Measurements from ENCODE around the gene MAPK7. TPM values are rescaled to one million over a fixed set of nuclear protein-coding genes. Genes with fewer than 3 reads are reported as not detected.

Gene MAPK7
- polyA plus RNA-seq, 1 of the 3 experiments (the other 2 are of a cell fraction): 19.1 TPM

- no peak for DNase-seq
- ChIA-PET POLR2A (interaction anchor here (0.6 kb wide), 1 partner anchor 19 kb away, joined by 3 read pairs; no protein-coding TSS in a partner anchor), CTCF (interaction anchor here (3.3 to 7.2 kb wide), 2 partner anchors 28 to 57 kb away, joined by 23 to 56 read pairs; partner anchors contain the start of gene B9D1)
- Histone ChIP-seq H3K9ac (no peak overlapping the region), H3K27ac (ENCODE audit: low read depth in 2 of 2, low read length in 1 of 2) (peak overlapping the region in 1 of 2 experiments; percentile 99; a peak in 1 of 4 replicates), H4K20me1 (ENCODE audit: insufficient read depth) (no peaks in the 10 kb centered on the region), H3K4me3 (ENCODE audit: low read depth in 2 of 2, low read length in 1 of 2) (no peak overlapping the region), H3K4me2 (no peak overlapping the region), H3K4me1 (ENCODE audit: control insufficient read depth in 1 of 2, insufficient read depth in 2 of 2, low read depth in 1 of 2, low read length in 1 of 2) (peaks cover 32 to 59% of the 10 kb centered on the region in 2 experiments), H3K27me3 (ENCODE audit: insufficient read depth) (no peaks in the 10 kb centered on the region), H3K36me3 (replicated peaks in 1 of 2; ENCODE audit: control insufficient read depth in 1 of 2, insufficient read depth in 2 of 2, low read length in 1 of 2) (peaks cover 0 to 3% of the 10 kb centered on the region in 2 experiments), H2AFZ (ENCODE audit: low read depth) (no peak overlapping the region), H3K9me2 (no peaks in the 10 kb centered on the region), H3K9me3 (no peaks in the 10 kb centered on the region), H3K79me2 (ENCODE audit: insufficient read depth) (peaks cover 8% of the 10 kb centered on the region; the same call in 1 of the 2 replicates), H3F3A (replicated peaks; ENCODE audit: insufficient read depth) (peaks cover 23% of the 10 kb centered on the region)
- WGBS (ENCODE audit: low lambda C conversion rate): 89% methylated on average over 2 of the region's 2 CpGs
- no peak for TF ChIP-seq ELF1 (IDR thresholded peaks at IDR 0.05)
- no peak for TF ChIP-seq RFX5 (IDR thresholded peaks at IDR 0.05; ENCODE audit: low read length)
These were observed 12.7 kb downstream of the MAPK7 start for GRCh38 chr17:19390951-19391350.

GRCh38 chr17:19391432-19391831 is 13.1 kb downstream of the MAPK7 start:
- H4K20me1 ChIP-seq (ENCODE audit: insufficient read depth): no peaks in the 10 kb centered on the region
- peaks cover 27 to 55% of the 10 kb centered on the region in 2 experiments for H3K4me1 ChIP-seq (ENCODE audit: control insufficient read depth in 1 of 2, insufficient read depth in 2 of 2, low read depth in 1 of 2, low read length in 1 of 2)
- H3K79me2 ChIP-seq (ENCODE audit: insufficient read depth): peaks cover 3% of the 10 kb centered on the region; the same call in 1 of the 2 replicates
- DNase-seq: no peak
- ChIA-PET CTCF (interaction anchor here (1.3 to 7.2 kb wide), 3 partner anchors 29 to 56 kb away, joined by 4 to 56 read pairs (median 23); partner anchors contain the start of gene B9D1), POLR2A (no interaction called here)
- no peaks in the 10 kb centered on the region for H3K27me3 ChIP-seq (ENCODE audit: insufficient read depth)
- H3F3A ChIP-seq (replicated peaks; ENCODE audit: insufficient read depth): peaks cover 18% of the 10 kb centered on the region
- H3K27ac ChIP-seq (ENCODE audit: low read depth in 2 of 2, low read length in 1 of 2): peak overlapping the region in 1 of 2 experiments; percentile 99; a peak in 1 of 4 replicates
- WGBS (ENCODE audit: low lambda C conversion rate): 84% methylated on average over 7 of the region's 7 CpGs
- H3K36me3 ChIP-seq (replicated peaks in 1 of 2; ENCODE audit: control insufficient read depth in 1 of 2, insufficient read depth in 2 of 2, low read length in 1 of 2): no peaks in the 10 kb centered on the region
- no peaks in the 10 kb centered on the region for H3K9me2 ChIP-seq
- no peak overlapping the region for H2AFZ ChIP-seq (ENCODE audit: low read depth)
- TF ChIP-seq MEF2A (IDR thresholded peaks at IDR 0.05; ENCODE audit: borderline replicate concordance, low read depth): no peak
- H3K9me3 ChIP-seq: no peaks in the 10 kb centered on the region
- no peak overlapping the region for H3K9ac ChIP-seq
- no peak overlapping the region for H3K4me3 ChIP-seq (ENCODE audit: low read depth in 2 of 2, low read length in 1 of 2)
- H3K4me2 ChIP-seq: no peak overlapping the region

DNA sequence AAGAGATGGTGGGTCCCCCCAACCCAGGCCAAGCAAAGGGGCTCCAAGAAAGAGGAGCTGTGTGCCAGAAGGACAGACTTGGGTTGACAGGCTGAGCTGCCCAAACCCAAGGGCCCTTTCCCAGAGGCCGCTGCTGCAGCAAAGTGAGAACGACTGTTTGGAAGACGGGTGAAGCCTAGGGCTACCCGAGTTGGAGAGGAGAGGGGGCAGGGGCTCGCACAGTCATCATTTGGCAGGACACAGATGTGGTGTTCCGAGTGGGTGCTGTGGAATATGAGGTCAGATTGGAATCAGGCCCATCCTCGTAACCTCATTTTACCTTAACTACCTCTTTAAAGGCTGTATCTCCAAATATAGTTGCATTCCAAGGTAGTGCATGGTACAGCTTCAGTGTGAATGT is 14.0 kb downstream of the MAPK7 start:
- WGBS (ENCODE audit: low lambda C conversion rate): 94% methylated on average over 7 of the region's 7 CpGs
- peaks cover 14% of the 10 kb centered on the region for H3F3A ChIP-seq (replicated peaks; ENCODE audit: insufficient read depth)
- H3K4me2 ChIP-seq: no peak overlapping the region
- no peak for DNase-seq
- no peaks in the 10 kb centered on the region for H4K20me1 ChIP-seq (ENCODE audit: insufficient read depth)
- H3K36me3 ChIP-seq (replicated peaks in 1 of 2; ENCODE audit: control insufficient read depth in 1 of 2, insufficient read depth in 2 of 2, low read length in 1 of 2): no peaks in the 10 kb centered on the region
- ChIA-PET CTCF (interaction anchor here (1.1 to 1.3 kb wide), 2 partner anchors 10 to 30 kb away, joined by 4 to 5 read pairs; partner anchors contain the start of gene B9D1), POLR2A (no interaction called here)
- TF ChIP-seq POLR2AphosphoS5 (IDR thresholded peaks at IDR 0.05; ENCODE audit: low read depth, low read length) (no peak), RXRA (IDR thresholded peaks at IDR 0.05; ENCODE audit: borderline replicate concordance, low read depth) (no peak), FOSL2 (IDR thresholded peaks at IDR 0.05; ENCODE audit: borderline replicate concordance, low read depth) (no peak), TEAD4 (IDR thresholded peaks at IDR 0.05; ENCODE audit: borderline replicate concordance, insufficient read depth) (no peak), ELF1 (IDR thresholded peaks at IDR 0.05) (no peak), EZH2phosphoT487 (IDR thresholded peaks at IDR 0.05; ENCODE audit: borderline replicate concordance, low read depth) (no peak), USF2 (IDR thresholded peaks at IDR 0.05; ENCODE audit: borderline replicate concordance, low read depth, low read length) (no peak), NRF1 (IDR thresholded peaks at IDR 0.05; ENCODE audit: low read depth, low read length) (no peak)
- no peaks in the 10 kb centered on the region for H3K79me2 ChIP-seq (ENCODE audit: insufficient read depth)
- no peak overlapping the region for H3K4me3 ChIP-seq (ENCODE audit: low read depth in 2 of 2, low read length in 1 of 2)
- no peak overlapping the region; a peak in 1 of 4 replicates for H3K27ac ChIP-seq (ENCODE audit: low read depth in 2 of 2, low read length in 1 of 2)
- H3K27me3 ChIP-seq (ENCODE audit: insufficient read depth): no peaks in the 10 kb centered on the region
- no peak overlapping the region for H2AFZ ChIP-seq (ENCODE audit: low read depth)
- H3K9me2 ChIP-seq: no peaks in the 10 kb centered on the region
- no peak overlapping the region for H3K9ac ChIP-seq
- H3K4me1 ChIP-seq (ENCODE audit: control insufficient read depth in 1 of 2, insufficient read depth in 2 of 2, low read depth in 1 of 2, low read length in 1 of 2): peaks cover 25 to 52% of the 10 kb centered on the region in 2 experiments
- H3K9me3 ChIP-seq: no peaks in the 10 kb centered on the region

Data from SK-N-SH (cell line).